HCT116 (cell line): ENCODE data around the gene UGT1A7. TPM values are rescaled to one million over a fixed set of nuclear protein-coding genes. Genes with fewer than 3 reads are reported as not detected.

ENCODE experiments used
- ATAC-seq: fragments of 200-7000 bp; cut with Tn5 transposase; 2 replicates; pipeline ENCODE4 v1.9.1; 2020; ENCODE audit warnings: mild to moderate bottlenecking, moderate library complexity
- BruUV-seq: library from RNA; stranded (reverse); fragments of 400-500 nt; replicated peaks from 2 replicates; lab custom pipeline; 2021; lab: Mats Ljungman, UMichigan
- CTCF ChIA-PET: fragments of 300-600 bp; sonication (Branson Sonifier 250); formaldehyde crosslinking; loops from one replicate; lab custom pipeline; 2021; ENCODE audit warnings: antibody characterized with exemption; lab: Charles Lee
- POLR2A ChIA-PET: fragments of 300-600, 350-600 bp; sonication (Branson Sonifier 250); formaldehyde crosslinking; loops from one replicate; lab custom pipeline; 2021; ENCODE audit warnings: antibody characterized with exemption; lab: Charles Lee
- RAD21 ChIA-PET, 2 experiments: fragments of 300-600 bp; sonication (Branson Sonifier 250); formaldehyde crosslinking; loops; one replicate each; lab custom pipeline; 2023; ENCODE audit warnings: low total read pairs in 2 of 2; ENCODE audit not compliant: uncharacterized antibody in 2 of 2, unreplicated experiment in 2 of 2, low non-redundant PET in 1 of 2; lab: Charles Lee
- DNase-seq: peaks from one replicate; pipeline ENCODE4 v3.0.0-alpha.2; 2010; ENCODE audit warnings: low read depth, low spot score
- H2AFZ ChIP-seq: fragments of 200-600 bp; shearing (Covaris generic), sonication (generic); 2 replicates; pipeline ENCODE4 v1.6.1; 2017; ENCODE audit warnings: low read depth, mixed run types, mixed read lengths, antibody characterized with exemption, low read length; ENCODE audit not compliant: poor library complexity, severe bottlenecking
- H3K27ac ChIP-seq: 2 replicates; pipeline ENCODE4 v1.5.1; 2012; ENCODE audit warnings: low read depth, low read length
- H3K27me3 ChIP-seq: fragments of 200-600 bp; sonication (generic); 2 replicates; pipeline ENCODE4 v1.6.1; 2016; ENCODE audit warnings: mixed run types, low read length, mixed read lengths; ENCODE audit not compliant: insufficient read depth
- H3K36me3 ChIP-seq, 2 experiments: fragments of 200-500 bp in 1 of 2; fragments of 200-600 bp in 1 of 2; sonication (Bioruptor generic) in 1 of 2; sonication (generic) in 1 of 2; 2 replicates each; pipeline versions ENCODE4 v1.5.1 to v1.6.1; 2014 to 2016; ENCODE audit warnings: low read length in 2 of 2, inconsistent platforms in 1 of 2, mixed read lengths in 1 of 2, mixed run types in 1 of 2; ENCODE audit not compliant: insufficient read depth in 2 of 2, control insufficient read depth in 1 of 2
- H3K4me1 ChIP-seq, 2 experiments: fragments of 200-600 bp in 1 of 2; sonication (generic) in 1 of 2; 2 replicates each; pipeline versions ENCODE4 v1.5.1 to v1.6.1; 2012 to 2017; ENCODE audit warnings: low read length in 2 of 2, inconsistent platforms in 1 of 2, mild to moderate bottlenecking in 1 of 2, mixed read lengths in 1 of 2, mixed run types in 1 of 2, moderate library complexity in 1 of 2; ENCODE audit not compliant: insufficient read depth in 2 of 2, control insufficient read depth in 1 of 2
- H3K4me2 ChIP-seq: fragments of 200-600 bp; sonication (generic); 2 replicates; pipeline ENCODE4 v1.6.1; 2017; ENCODE audit warnings: mixed run types, low read length, mixed read lengths
- H3K4me3 ChIP-seq, 2 experiments: fragments of 200-600 bp in 1 of 2; sonication (generic) in 1 of 2; replicated peaks in 1 of 2; 2 replicates each; pipeline ENCODE4 v1.5.1; 2011 to 2016; ENCODE audit warnings: low read length in 2 of 2, control low read depth in 1 of 2, low read depth in 1 of 2, mild to moderate bottlenecking in 1 of 2, mixed read lengths in 1 of 2, mixed run types in 1 of 2
- H3K79me2 ChIP-seq: fragments of 200-600 bp; sonication (generic); 2 replicates; pipeline ENCODE4 v1.6.1; 2017; ENCODE audit warnings: mild to moderate bottlenecking, mixed run types, low read length, moderate library complexity, mixed read lengths; ENCODE audit not compliant: insufficient read depth
- H3K9ac ChIP-seq: fragments of 200-600 bp; sonication (generic); 2 replicates; pipeline ENCODE4 v1.6.1; 2016; ENCODE audit warnings: low read length, mixed read lengths
- H3K9me2 ChIP-seq: fragments of 200-600 bp; sonication (generic), shearing (Covaris generic); 2 replicates; pipeline ENCODE4 v1.6.1; 2017; ENCODE audit warnings: mixed run types, mild to moderate bottlenecking, moderate library complexity; ENCODE audit not compliant: insufficient read depth
- H3K9me3 ChIP-seq, 2 experiments: fragments of 200-500 bp in 1 of 2; fragments of 200-600 bp in 1 of 2; sonication (Bioruptor generic) in 1 of 2; sonication (generic) in 1 of 2; 2 replicates each; pipeline ENCODE4 v1.6.1; 2014 to 2017; ENCODE audit warnings: low read length in 2 of 2, mixed read lengths in 2 of 2, inconsistent platforms in 1 of 2, low read depth in 1 of 2, mild to moderate bottlenecking in 1 of 2, mixed run types in 1 of 2, moderate library complexity in 1 of 2; ENCODE audit not compliant: control insufficient read depth in 1 of 2, insufficient read depth in 1 of 2
- H4K20me1 ChIP-seq: fragments of 200-600 bp; sonication (generic), shearing (Covaris generic); 2 replicates; pipeline ENCODE4 v1.6.1; 2017; ENCODE audit warnings: mixed run types, mild to moderate bottlenecking, moderate library complexity; ENCODE audit not compliant: insufficient read depth
- ATF3 ChIP-seq: IDR thresholded peaks from 2 replicates; pipeline ENCODE4 v1.6.1; 2012
- CEBPB ChIP-seq: IDR thresholded peaks from 2 replicates; pipeline ENCODE4 v1.6.1; 2012; ENCODE audit warnings: low read depth
- CTCF ChIP-seq, 3 experiments: fragments of 200-600 bp in 1 of 3; sonication (generic) in 1 of 3; IDR thresholded peaks in 2 of 3; conservative IDR thresholded peaks in 1 of 3; 2 replicates each; pipeline ENCODE4 v1.5.1; 2012 to 2017; ENCODE audit warnings: low read depth in 2 of 3, low read length in 2 of 3, antibody characterized with exemption in 1 of 3, borderline replicate concordance in 1 of 3, control low read depth in 1 of 3, mild to moderate bottlenecking in 1 of 3, mixed read lengths in 1 of 3, mixed run types in 1 of 3, moderate library complexity in 1 of 3; ENCODE audit not compliant: insufficient read depth in 1 of 3
- EZH2phosphoT487 ChIP-seq: fragments of 200-600 bp; IDR thresholded peaks from 2 replicates; pipeline ENCODE4 v1.6.1; 2018; ENCODE audit warnings: antibody characterized with exemption, borderline replicate concordance
- REST ChIP-seq: IDR thresholded peaks from 2 replicates; pipeline ENCODE4 v1.6.1; 2012; ENCODE audit warnings: low read depth
- SIN3A ChIP-seq: IDR thresholded peaks from 2 replicates; pipeline ENCODE4 v1.6.1; 2012; ENCODE audit warnings: low read depth
- ZBTB33 ChIP-seq: IDR thresholded peaks from 2 replicates; pipeline ENCODE4 v1.6.1; 2011; ENCODE audit warnings: mild to moderate bottlenecking, low read length, moderate library complexity; ENCODE audit not compliant: insufficient replicate concordance; ENCODE audit errors: extremely low read depth
- intact Hi-C: fragments of 100-400 bp; cut with micrococcal nuclease; formaldehyde crosslinking; loops from 2 replicates; pipeline ENCODE4 v1.10.0; 2022
- total RNA-seq: library from RNA; stranded (reverse); gene quantifications from one replicate; pipeline ENCODE4 v1.2.1, GENCODE V29; 2021; ENCODE audit not compliant: unreplicated experiment

Gene UGT1A7
- total RNA-seq, 1 experiment from 2014 or later = not detected

GRCh38 chr2:233778030-233778429 lies 96.3 kb downstream of the UGT1A7 start, which contains the start of gene MROH2A:
TSS of gene MROH2A (plus strand) at chr2:233778330. CDS start at chr2:233779359, 1,029 bp downstream.
- RAD21 ChIA-PET = no interaction called here
- Histone ChIP-seq H3K27ac (no peak within 1 kb of the TSS), H3K79me2 (no peaks in the 10 kb centered on the region), H3K4me2 (no peak within 1 kb of the TSS), H3K9ac (no peak within 1 kb of the TSS), H3K4me1 (no peaks in the 10 kb centered on the region), H2AFZ (no peak within 1 kb of the TSS), H3K9me2 (no peaks in the 10 kb centered on the region), H3K9me3 (no peaks in the 10 kb centered on the region), H3K36me3 (no peaks in the 10 kb centered on the region), H3K4me3 (no peak within 1 kb of the TSS), H3K27me3 (no peaks in the 10 kb centered on the region), H4K20me1 (no peaks in the 10 kb centered on the region)
- CTCF ChIA-PET = no interaction called here
- BruUV-seq = no TSS peak
- TF ChIP-seq ATF3 (no peak), SIN3A (no peak), CTCF (IDR thresholded peaks at IDR 0.05 in 2 of 3, conservative IDR thresholded peaks at IDR 0.05 in 1 of 3; ENCODE audit: borderline replicate concordance in 1 of 3, insufficient read depth in 1 of 3, low read depth in 2 of 3, low read length in 2 of 3) (no peak), CEBPB (no peak), REST (no peak), EZH2phosphoT487 (no peak), ZBTB33 (no peak)
- ATAC-seq (no peak), DNase-seq (no peak)
- intact Hi-C loops = no loop called here
- POLR2A ChIA-PET = no interaction called here
